HepG2 (cell line): Measurements from ENCODE around the gene BMPR2. TPM values are rescaled to one million over a fixed set of nuclear protein-coding genes. Genes with fewer than 3 reads are reported as not detected.

Experiments used
- ATAC-seq: fragments of 200-7000 bp; cut with Tn5 transposase; 3 replicates; pipeline ENCODE4 v1.9.1; 2020; ENCODE audit warnings: mild to moderate bottlenecking, moderate library complexity
- BruUV-seq: library from RNA; stranded (reverse); fragments of 400-500 nt; replicated peaks from 2 replicates; lab custom pipeline; 2021; lab: Mats Ljungman, UMichigan
- CTCF ChIA-PET: fragments of 300-600 bp; formaldehyde crosslinking; extraction: SDS; loops from one replicate; lab custom pipeline; 2021; ENCODE audit warnings: low total read pairs, inconsistent platforms, low intra/inter-chr PET ratio; lab: Yijun Ruan, JAX
- POLR2A ChIA-PET: fragments of 350-600 bp; sonication (Branson Sonifier 250); formaldehyde crosslinking; loops from one replicate; lab custom pipeline; 2020; ENCODE audit warnings: antibody characterized with exemption, inconsistent platforms; lab: Yijun Ruan, JAX
- DNase-seq: peaks from one replicate; pipeline ENCODE4 v3.0.0-alpha.2; 2015; ENCODE audit warnings: low spot score
- FAIRE-seq: peaks from 3 replicates; lab custom pipeline; 2011; peaks lifted over from hg19 to GRCh38; lab: Jason Lieb, UNC
- H2AFZ ChIP-seq: one replicate; pipeline ENCODE4 v1.6.1; 2011; ENCODE audit warnings: low read length, inconsistent platforms
- H3K27ac ChIP-seq: fragments of 300-600 bp; 3 replicates; pipeline ENCODE4 v1.8.0; 2011; ENCODE audit warnings: mixed run types, mild to moderate bottlenecking, mixed read lengths, low read length, inconsistent platforms; ENCODE audit not compliant: insufficient read depth; ENCODE audit errors: extremely low read length
- H3K27me3 ChIP-seq, 2 experiments: fragments of 200-600 bp in 1 of 2; 2 replicates in 1 of 2; 3 replicates in 1 of 2; pipeline versions ENCODE4 v1.6.0 to v1.8.0; 2011; ENCODE audit warnings: low read length in 2 of 2, mild to moderate bottlenecking in 2 of 2, moderate library complexity in 2 of 2, inconsistent platforms in 1 of 2; ENCODE audit not compliant: insufficient read depth in 2 of 2, control insufficient read depth in 1 of 2
- H3K36me3 ChIP-seq, 2 experiments: fragments of 200-600 bp in 1 of 2; replicated peaks in 1 of 2; 2 replicates in 1 of 2; 3 replicates in 1 of 2; pipeline versions ENCODE4 v1.5.1 to v1.8.0; 2011; ENCODE audit warnings: low read length in 2 of 2, inconsistent platforms in 1 of 2; ENCODE audit not compliant: insufficient read depth in 2 of 2, control insufficient read depth in 1 of 2
- H3K4me1 ChIP-seq: 2 replicates; pipeline ENCODE4 v1.5.1; 2012; ENCODE audit warnings: low read length, inconsistent platforms; ENCODE audit not compliant: insufficient read depth
- H3K4me2 ChIP-seq: 2 replicates; pipeline ENCODE4 v1.6.0; 2011; ENCODE audit warnings: low read depth, low read length, inconsistent platforms
- H3K4me3 ChIP-seq, 3 experiments: fragments of 200-600 bp in 1 of 3; sonication (generic), shearing (Covaris generic) in 1 of 3; replicated peaks in 1 of 3; 2 replicates each; pipeline ENCODE4 v1.5.1; 2011 to 2016; ENCODE audit warnings: low read length in 3 of 3, inconsistent platforms in 2 of 3, low read depth in 2 of 3, mild to moderate bottlenecking in 2 of 3, control low read depth in 1 of 3, mixed read lengths in 1 of 3; ENCODE audit not compliant: insufficient read depth in 1 of 3
- H3K79me2 ChIP-seq: one replicate; pipeline ENCODE4 v1.6.1; 2011; ENCODE audit warnings: low read length, inconsistent platforms; ENCODE audit not compliant: insufficient read depth
- H3K9ac ChIP-seq: 2 replicates; pipeline ENCODE4 v1.6.0; 2011; ENCODE audit warnings: mild to moderate bottlenecking, low read depth, low read length, inconsistent platforms; ENCODE audit not compliant: insufficient read depth
- H3K9me3 ChIP-seq: 2 replicates; pipeline ENCODE4 v1.5.1; 2012; ENCODE audit warnings: mild to moderate bottlenecking, low read length
- H4K20me1 ChIP-seq: 2 replicates; pipeline ENCODE4 v1.6.0; 2011; ENCODE audit warnings: inconsistent platforms, mild to moderate bottlenecking, low read length, moderate library complexity; ENCODE audit not compliant: insufficient read depth
- ARID4A ChIP-seq: sonication (generic); formaldehyde crosslinking; IDR thresholded peaks from 2 replicates; pipeline ENCODE4 v1.5.0; 2020; ENCODE audit warnings: mild to moderate bottlenecking, missing genetic modification reagents, borderline replicate concordance
- BATF2 ChIP-seq: sonication (generic); formaldehyde crosslinking; IDR thresholded peaks from 2 replicates; pipeline ENCODE4 v1.8.0; 2022; ENCODE audit warnings: mild to moderate bottlenecking, missing genetic modification reagents, moderate library complexity
- CEBPZ ChIP-seq: IDR thresholded peaks from 2 replicates; pipeline ENCODE4 v1.6.1; 2012; ENCODE audit warnings: low read length, improper control_type of control experiment
- CREBL2 ChIP-seq: sonication (generic); formaldehyde crosslinking; IDR thresholded peaks from 2 replicates; pipeline ENCODE4 v1.8.1; 2023; ENCODE audit warnings: missing genetic modification reagents, mild to moderate bottlenecking, borderline replicate concordance
- HMGA1 ChIP-seq: sonication (generic); formaldehyde crosslinking; conservative IDR thresholded peaks from 2 replicates; pipeline ENCODE4 v1.4.0; 2020; ENCODE audit warnings: missing genetic modification reagents
- REXO4 ChIP-seq: sonication (generic); formaldehyde crosslinking; IDR thresholded peaks from 2 replicates; pipeline ENCODE4 v1.8.0; 2022; ENCODE audit warnings: missing genetic modification reagents, mild to moderate bottlenecking, borderline replicate concordance
- RNF219 ChIP-seq: sonication (generic); formaldehyde crosslinking; IDR thresholded peaks from 2 replicates; pipeline ENCODE4 v1.5.0; 2020; ENCODE audit warnings: mild to moderate bottlenecking, missing genetic modification reagents
- SAFB2 ChIP-seq: sonication (generic); formaldehyde crosslinking; IDR thresholded peaks from 2 replicates; pipeline ENCODE4 v1.5.1; 2020; ENCODE audit warnings: missing genetic modification reagents, low read depth, mild to moderate bottlenecking, borderline replicate concordance
- TRIM24 ChIP-seq: sonication (generic); formaldehyde crosslinking; IDR thresholded peaks from 2 replicates; pipeline ENCODE4 v1.8.0; 2022; ENCODE audit warnings: mild to moderate bottlenecking, missing genetic modification reagents
- ZFP36 ChIP-seq: fragments of 150-350 bp; IDR thresholded peaks from 2 replicates; pipeline ENCODE4 v1.6.1; 2018; ENCODE audit warnings: borderline replicate concordance, low read length, low read depth; ENCODE audit not compliant: partially characterized antibody
- WGBS: methylation state at CpG from one replicate; pipeline ENCODE4 v1.1.6; 2017; ENCODE audit warnings: low lambda C conversion rate; 5-methylcytosine and 5-hydroxymethylcytosine counted together
- in situ Hi-C: cut with HindIII; loops from 2 replicates; pipeline ENCODE4 v1.10.0; 2017; ENCODE audit warnings: low pct_unique_long_range_greater_than_20kb; ENCODE audit not compliant: extremely low pct_ligation_motif_present
- intact Hi-C: fragments of 100-400 bp; cut with micrococcal nuclease; formaldehyde crosslinking; loops from one replicate; pipeline ENCODE4 v1.10.0; 2022; ENCODE audit not compliant: unreplicated experiment
- polyA plus RNA-seq, 8 experiments: library from polyadenylated mRNA; depleted of rRNA in 3 of 8; stranded (reverse) in 7 of 8; unstranded in 1 of 8; fragments of >200 nt; fragmentation: Illumina TruSeq in 4 of 8; extraction: Trizol in 4 of 8; gene quantifications; 2 replicates each; pipeline versions ENCODE4 v1.2.1 to v1.2.3, GENCODE V29; 2011 to 2016; ENCODE audit warnings: low read depth in 4 of 8, missing spikeins in 1 of 8, mixed read lengths in 1 of 8; ENCODE audit not compliant: insufficient read depth in 1 of 8
- total RNA-seq, 5 experiments: library from RNA; depleted of rRNA; stranded (reverse); fragments of >200 nt; fragmentation: Illumina TruSeq; extraction: Trizol; gene quantifications; 2 replicates each; pipeline ENCODE4 v1.2.3, GENCODE V29; 2016; ENCODE audit warnings: low read depth in 1 of 5

The BMPR2 gene
- total and polyA plus RNA-seq, 2 of the 13 experiments (the other 11 are each of a cell fraction or from before 2014, with no cell fraction given) = 5.5 to 10.3 TPM

- TF ChIP-seq CEBPZ = no peak
- TF ChIP-seq ARID4A (CRISPR knock-in tag) = no peak
Measured at GRCh38 chr2:202429164-202429980, 53.2 kb downstream of the BMPR2 start (continued).

- Histone ChIP-seq H3K9ac (no peak overlapping the region), H3K27me3 (no peaks in the 10 kb centered on the region), H3K4me2 (no peak overlapping the region), H3K27ac (no peak overlapping the region), H3K4me1 (no peaks in the 10 kb centered on the region), H4K20me1 (no peaks in the 10 kb centered on the region), H3K9me3 (no peaks in the 10 kb centered on the region), H3K4me3 (no peak overlapping the region), H3K36me3 (no peaks in the 10 kb centered on the region), H3K79me2 (no peaks in the 10 kb centered on the region), H2AFZ (no peak overlapping the region)
- ATAC-seq (no peak), FAIRE-seq (no peak), DNase-seq (no peak)
- 96% methylated on average over 2 of the region's 2 CpGs for WGBS
- in situ Hi-C loops = no loop called here
- intact Hi-C loops = no loop called here
- CTCF ChIA-PET = no interaction called here
- POLR2A ChIA-PET = no interaction called here
- BruUV-seq = no TSS peak
- TF ChIP-seq CREBL2 (no peak), REXO4 (CRISPR knock-in tag) (no peak), SAFB2 (CRISPR knock-in tag) (no peak), BATF2 (CRISPR knock-in tag) (no peak), HMGA1 (no peak), TRIM24 (CRISPR knock-in tag) (no peak), RNF219 (CRISPR knock-in tag) (no peak), ZFP36 (no peak)
Measured at GRCh38 chr2:202432776-202433175, 56.6 kb downstream of the BMPR2 start.
